HG02981 (cell line): Measurements from ENCODE around the gene CDHR1.

Experiments
- ATAC-seq: cut with Tn5 transposase; IDR thresholded peaks from one replicate; pipeline ENCODE4 v1.9.1; 2021; ENCODE audit warnings: mild to moderate bottlenecking, moderate library complexity; ENCODE audit not compliant: unreplicated experiment

Gene CDHR1

DNA sequence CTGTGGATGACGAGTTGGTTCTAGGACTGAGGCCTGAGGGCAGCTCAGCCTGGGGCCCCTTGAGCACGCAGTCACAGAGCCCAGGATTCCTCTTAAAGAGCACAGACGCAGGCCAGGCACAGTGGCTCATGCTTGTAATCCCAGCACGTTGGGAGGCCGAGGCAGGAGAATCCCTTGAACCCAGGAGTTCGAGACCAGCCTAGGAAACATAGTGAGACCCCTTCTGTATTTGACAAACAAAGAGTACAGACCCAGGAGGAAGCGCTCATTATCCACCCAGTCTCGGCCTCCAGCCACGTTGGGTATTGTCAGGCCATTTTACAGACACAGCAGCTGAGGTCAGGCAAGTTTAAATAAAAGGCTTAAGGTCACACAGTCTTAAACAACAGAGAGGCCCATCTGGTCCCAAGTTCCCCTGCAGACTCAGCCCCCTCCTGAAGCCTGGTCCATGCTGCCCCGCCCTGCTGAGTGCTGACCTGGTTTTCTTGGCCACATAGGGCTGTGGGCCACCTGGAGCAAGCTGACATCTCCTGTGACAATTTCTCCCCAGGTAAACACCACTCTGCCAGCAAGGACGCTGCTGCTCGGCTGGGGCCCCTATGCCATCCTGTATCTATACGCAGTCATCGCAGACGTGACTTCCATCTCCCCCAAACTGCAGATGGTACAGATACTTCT, 63.1 kb downstream of the CDHR1 start:
- no peak for ATAC-seq

DNA sequence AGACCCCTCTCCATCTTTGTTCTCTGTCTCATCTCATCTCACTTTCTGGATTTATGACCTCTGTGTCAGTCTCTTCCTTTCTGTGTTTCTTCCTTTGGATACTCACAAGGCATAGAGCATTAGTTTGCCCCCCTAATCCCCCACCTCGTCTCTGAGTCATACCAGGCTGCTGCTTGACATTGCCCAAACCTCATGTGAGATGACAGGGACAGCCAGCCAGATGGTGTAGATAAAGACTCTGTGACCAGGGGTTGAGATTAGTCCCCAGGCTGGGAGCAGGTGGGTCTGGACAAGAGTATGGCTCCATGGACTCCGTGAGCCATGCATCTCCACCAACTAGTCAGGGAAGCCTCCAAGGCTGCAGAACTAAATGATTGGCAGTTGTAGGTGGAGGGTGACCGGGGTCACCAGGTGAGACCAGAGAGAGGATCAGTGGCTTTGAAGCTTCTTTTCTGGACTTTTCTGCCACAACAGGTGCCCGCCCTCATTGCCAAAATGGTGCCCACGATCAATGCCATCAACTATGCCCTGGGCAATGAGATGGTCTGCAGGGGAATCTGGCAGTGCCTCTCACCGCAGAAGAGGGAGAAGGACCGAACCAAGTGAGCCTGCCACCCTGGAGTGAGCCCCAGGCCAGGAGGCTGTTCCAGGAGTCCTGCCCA, 63.8 kb downstream of the CDHR1 start:
- no peak for ATAC-seq

DNA sequence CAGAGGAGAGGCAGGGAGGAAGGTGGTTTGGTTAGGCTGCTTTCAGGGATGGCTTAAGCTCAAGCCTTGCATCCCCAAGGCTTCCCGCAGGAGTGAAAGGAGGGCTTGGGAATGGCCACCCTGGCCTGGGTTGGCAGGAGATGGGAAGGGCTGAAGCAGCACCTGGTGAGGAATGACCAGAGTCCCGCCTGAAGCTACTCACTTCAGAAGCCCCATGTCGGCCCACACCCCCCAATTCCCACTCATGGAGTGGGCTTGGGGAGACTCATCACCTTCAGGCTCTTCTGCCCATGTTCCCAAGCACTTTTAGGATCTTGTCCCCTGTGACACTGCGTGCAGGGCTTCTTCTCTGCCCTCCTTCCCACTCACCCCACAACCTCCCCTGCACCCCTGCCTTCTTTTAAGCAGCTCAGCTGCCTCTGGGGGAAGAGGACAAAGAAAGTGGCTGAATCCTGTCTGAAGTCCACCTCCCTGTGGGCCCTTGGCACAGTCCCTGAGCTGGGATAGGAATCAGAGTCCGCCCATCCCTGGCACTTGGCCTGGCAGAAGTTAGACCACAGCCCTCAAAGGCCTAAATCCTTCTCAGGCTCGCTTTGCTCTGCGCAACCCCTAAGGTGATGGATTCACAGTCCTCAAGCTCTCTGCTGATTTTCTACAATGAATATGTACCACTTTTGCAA, 67.0 kb downstream of the CDHR1 start:
- no peak for ATAC-seq

DNA sequence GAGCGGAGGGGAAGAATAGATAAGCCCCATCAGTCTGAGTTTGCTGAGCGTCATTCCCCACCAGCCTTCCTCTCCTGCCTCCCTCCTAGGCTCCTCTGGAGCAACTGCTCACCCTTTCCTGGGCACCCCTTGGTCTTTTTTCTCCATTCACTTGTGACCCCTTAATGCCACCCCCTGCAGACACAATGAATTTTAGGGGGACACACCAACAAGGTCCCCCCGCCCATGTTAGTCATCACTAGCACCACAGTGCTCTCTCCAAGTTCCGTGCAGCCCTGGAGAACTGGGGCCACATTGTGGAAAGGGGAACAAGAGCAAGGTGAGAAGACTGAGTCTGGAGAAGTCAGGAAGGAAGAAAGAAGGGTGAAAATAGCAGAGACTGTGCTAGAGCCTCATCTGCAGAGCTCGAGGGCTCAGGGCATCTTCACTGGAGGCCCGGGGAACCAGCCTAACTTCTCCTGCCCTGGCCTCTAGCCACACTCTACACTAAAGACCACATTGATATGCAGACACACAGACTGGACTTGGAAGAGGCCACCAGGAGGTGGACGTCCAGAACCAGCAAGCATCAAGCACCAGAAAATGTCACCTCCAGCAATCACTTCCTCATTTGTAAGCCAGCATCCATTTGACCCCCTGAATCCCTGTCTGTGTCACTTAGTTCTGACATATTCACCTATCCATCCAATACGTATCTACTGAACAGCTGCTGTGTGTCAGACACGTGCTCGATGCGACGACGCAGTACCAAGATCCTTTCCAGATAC, 68.0 kb downstream of the CDHR1 start:
- no peak for ATAC-seq

DNA sequence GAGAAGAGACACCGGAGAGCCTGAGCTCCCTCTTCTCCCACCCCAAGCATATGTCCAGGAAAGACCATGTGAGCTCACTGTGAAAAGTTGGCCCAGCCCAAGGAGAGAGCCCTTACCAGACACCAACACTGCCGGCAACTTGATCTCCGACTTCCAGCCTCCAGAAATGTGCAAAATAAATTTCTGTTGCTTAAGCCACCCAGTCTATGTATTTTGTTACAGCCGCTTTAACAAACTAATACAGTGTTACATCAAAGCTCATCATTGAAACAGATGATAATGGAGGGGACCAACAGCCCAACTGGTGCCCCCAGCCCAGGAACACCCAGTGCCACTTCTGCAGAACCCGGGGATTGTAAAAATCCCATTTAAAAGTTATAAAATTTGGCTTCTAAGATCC, 69.4 kb downstream of the CDHR1 start:
- ATAC-seq: no peak

DNA sequence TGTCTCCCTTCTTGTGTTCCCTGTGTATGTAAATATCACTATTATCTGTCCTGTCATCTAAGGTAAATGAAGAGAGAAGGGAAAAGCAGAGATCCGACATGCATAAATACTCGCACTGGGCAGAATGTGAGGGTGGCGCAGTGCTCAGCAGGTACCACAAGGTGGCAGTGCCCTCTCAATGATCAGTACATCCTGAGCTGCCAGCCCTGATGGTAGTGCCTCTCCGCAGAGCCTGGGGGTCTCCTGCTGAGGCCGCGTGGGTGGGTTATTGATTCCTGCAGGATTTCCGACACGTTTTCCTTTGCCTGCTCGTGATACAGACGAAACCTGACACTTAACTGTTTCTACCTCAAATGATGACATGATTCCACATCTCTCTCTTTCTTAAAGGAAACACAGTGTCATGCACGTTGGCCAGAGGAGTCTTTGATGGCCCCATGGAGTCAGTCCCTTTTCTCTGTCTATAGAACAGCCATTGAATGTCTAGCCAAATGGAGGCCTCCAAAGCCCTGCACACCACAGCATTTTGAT, 70.3 kb downstream of the CDHR1 start:
- peak; percentile 92 for ATAC-seq

DNA sequence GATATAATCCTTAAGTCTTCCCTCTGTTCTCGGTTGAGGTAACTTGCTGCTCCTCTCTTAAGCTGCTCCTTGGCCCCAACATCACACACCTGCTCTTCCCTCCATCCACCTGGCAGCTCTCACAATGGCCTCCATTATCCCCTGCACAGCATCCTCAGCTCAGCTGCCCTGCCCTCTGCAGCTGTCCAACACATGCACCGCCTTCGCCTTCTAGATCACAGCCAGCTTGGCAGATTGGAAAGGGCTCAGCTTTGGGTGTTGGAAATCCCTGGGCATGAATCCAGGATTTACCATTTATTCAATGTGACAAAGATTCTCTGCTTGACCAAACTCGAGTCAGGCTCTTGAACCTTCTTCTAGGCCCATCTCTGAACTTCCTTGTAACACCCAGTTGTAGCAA, 71.1 kb downstream of the CDHR1 start:
- ATAC-seq: no peak

DNA sequence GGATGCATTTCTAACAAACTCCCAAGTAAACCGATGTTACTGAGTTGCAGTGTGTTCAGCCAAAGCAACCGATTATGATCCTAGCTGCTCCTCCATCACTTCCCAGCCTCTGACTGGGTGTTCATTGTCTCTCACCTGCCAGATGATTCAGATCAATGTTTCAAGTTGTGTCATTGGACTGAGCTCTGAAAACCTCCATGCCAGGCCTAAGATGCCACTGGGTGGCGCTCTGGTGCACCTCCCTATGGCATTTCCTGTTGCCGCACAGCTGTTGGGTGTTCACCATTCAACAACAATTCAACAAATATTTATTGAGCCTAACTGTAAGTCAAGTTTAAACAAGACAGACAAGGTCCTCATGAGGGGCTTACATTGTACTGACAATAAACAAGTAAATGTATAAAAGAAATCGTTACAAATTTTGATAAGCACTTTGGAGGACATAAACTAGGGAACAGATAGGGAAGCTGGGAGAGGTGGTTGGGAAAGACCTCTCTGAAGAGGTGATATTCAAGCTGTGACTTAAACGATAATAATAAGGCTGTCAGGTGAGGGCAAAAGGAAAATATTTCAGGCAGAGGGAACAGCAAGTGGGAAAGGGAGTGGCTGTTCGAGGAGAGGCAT, 73.3 kb downstream of the CDHR1 start:
- no peak for ATAC-seq

DNA sequence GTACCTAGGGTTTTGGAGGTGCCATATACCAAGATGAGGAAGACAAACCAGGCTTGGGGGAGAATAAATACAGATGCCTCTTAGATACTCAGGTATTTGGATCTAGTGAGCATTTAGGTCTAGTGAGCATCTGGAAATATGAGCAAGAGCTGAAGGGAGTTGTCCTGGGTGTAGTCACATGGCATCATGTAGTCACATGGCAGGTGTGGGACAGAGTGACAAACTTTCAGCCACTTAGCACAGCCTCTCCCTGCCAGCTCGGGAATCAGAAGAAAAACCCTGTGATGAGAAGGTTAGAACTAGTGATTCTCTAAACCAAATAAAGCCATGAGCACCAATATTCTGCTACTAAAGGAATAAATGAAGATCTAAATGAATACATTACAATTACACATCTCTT, 74.8 kb downstream of the CDHR1 start:
- ATAC-seq: no peak
